T-helper 1 cell treated with Interleukin-12 subunit alpha and Interleukin-12 subunit beta and Interleukin-4 antibody, amounts not matched to agents 30 ng/mL and 1 ng/mL, for 36 hours (primary cell): ENCODE measurements around the gene CTNNA2. TPM values are rescaled to one million over a fixed set of nuclear protein-coding genes. Genes with fewer than 3 reads are reported as not detected.

ENCODE experiments used
- intact Hi-C: fragments of 100-400 bp; cut with micrococcal nuclease; formaldehyde crosslinking; loops from one replicate; pipeline ENCODE4 v1.15.1; 2024
- total RNA-seq: library from RNA; stranded (reverse); gene quantifications from 2 replicates; pipeline ENCODE4 v1.2.3, GENCODE V29; 2022

CTNNA2 gene
- total RNA-seq, 1 donor from 2014 or later = not detected

- intact Hi-C loops = no loop called here
Measured at GRCh38 chr2:79702905-79703304, 190.1 kb downstream of the CTNNA2 start.

- intact Hi-C loops = no loop called here
Measured at GRCh38 chr2:79711098-79711497, 198.2 kb downstream of the CTNNA2 start.

GRCh38 chr2:79713131-79713785 lies 200.4 kb downstream of the CTNNA2 start:
- intact Hi-C loops = no loop called here

GRCh38 chr2:79714283-79714682 lies 201.4 kb downstream of the CTNNA2 start:
- intact Hi-C loops = no loop called here

GRCh38 chr2:79715338-79715737 lies 202.5 kb downstream of the CTNNA2 start:
- intact Hi-C loops = no loop called here

- intact Hi-C loops = no loop called here
Measured at GRCh38 chr2:79716266-79716665, 203.4 kb downstream of the CTNNA2 start.

GRCh38 chr2:79717364-79718007 lies 204.6 kb downstream of the CTNNA2 start:
- intact Hi-C loops = no loop called here

GRCh38 chr2:79721061-79721460 lies 208.2 kb downstream of the CTNNA2 start:
- intact Hi-C loops = no loop called here

- intact Hi-C loops = no loop called here
Measured at GRCh38 chr2:79721966-79722365, 209.1 kb downstream of the CTNNA2 start.

- intact Hi-C loops = no loop called here
Measured at GRCh38 chr2:79723830-79724229, 211.0 kb downstream of the CTNNA2 start.

- intact Hi-C loops = no loop called here
Measured at GRCh38 chr2:79729532-79729931, 216.7 kb downstream of the CTNNA2 start.

- intact Hi-C loops = no loop called here
Measured at GRCh38 chr2:79734518-79734917, 221.7 kb downstream of the CTNNA2 start.

- intact Hi-C loops = no loop called here
Measured at GRCh38 chr2:79740879-79741443, 228.1 kb downstream of the CTNNA2 start.

- intact Hi-C loops = no loop called here
Measured at GRCh38 chr2:79750321-79750720, 237.5 kb downstream of the CTNNA2 start.

GRCh38 chr2:79757526-79757925 lies 244.7 kb downstream of the CTNNA2 start:
- intact Hi-C loops = no loop called here

- intact Hi-C loops = no loop called here
Measured at GRCh38 chr2:79758042-79758441, 245.2 kb downstream of the CTNNA2 start.

- intact Hi-C loops = no loop called here
Measured at GRCh38 chr2:79758749-79759282, 246.0 kb downstream of the CTNNA2 start.

GRCh38 chr2:79770926-79771325 lies 258.1 kb downstream of the CTNNA2 start:
- intact Hi-C loops = no loop called here

- intact Hi-C loops = no loop called here
Measured at GRCh38 chr2:79771493-79771892, 258.6 kb downstream of the CTNNA2 start.

GRCh38 chr2:79774016-79774415 lies 261.2 kb downstream of the CTNNA2 start:
- intact Hi-C loops = no loop called here

GRCh38 chr2:79776461-79776860 lies 263.6 kb downstream of the CTNNA2 start:
- intact Hi-C loops = no loop called here

- intact Hi-C loops = no loop called here
Measured at GRCh38 chr2:79780781-79781180, 267.9 kb downstream of the CTNNA2 start.
